GM18951 (cell line): ENCODE measurements around the gene MBD6.
A peak's percentile ranks its signal among the peaks of the same experiment; 100 is the strongest.
"Not testable (repeated sequence)": the region's sequence is repeated elsewhere in the genome, so short reads cannot be mapped to it uniquely, and the experiment has no call there.

Experiments
- POLR2A ChIP-seq: IDR thresholded peaks from 4 replicates; pipeline ENCODE4 v1.6.1; 2011; ENCODE audit warnings: mild to moderate bottlenecking; ENCODE audit not compliant: insufficient read length, insufficient read depth; ENCODE audit errors: extremely low read depth
- in situ Hi-C: fragments of 300-500 bp; cut with MboI; formaldehyde crosslinking; loops from one replicate; pipeline ENCODE4 v1.12.0; 2022; ENCODE audit warnings: low sequenced_read_pairs, mixed read lengths, inconsistent platforms; ENCODE audit not compliant: unreplicated experiment

The MBD6 gene

GRCh38 chr12:57515408-57515933, 7.2 kb upstream of the MBD6 start:
- in situ Hi-C loops = no loop called here
- no peak for TF ChIP-seq POLR2A

GRCh38 chr12:57515934-57516541, 6.6 kb upstream of the MBD6 start:
- in situ Hi-C loops = no loop called here
- TF ChIP-seq POLR2A = no peak

GRCh38 chr12:57516617-57517153, 5.9 kb upstream of the MBD6 start:
- in situ Hi-C loops = no loop called here
- TF ChIP-seq POLR2A = no peak

- TF ChIP-seq POLR2A = no peak
- in situ Hi-C loops = no loop called here
Observed at GRCh38 chr12:57517187-57517586, 5.4 kb upstream of the MBD6 start.

GRCh38 chr12:57517718-57518117, 4.9 kb upstream of the MBD6 start:
- in situ Hi-C loops = not testable (repeated sequence)

GRCh38 chr12:57518176-57518919, 4.3 kb upstream of the MBD6 start:
- no peak for TF ChIP-seq POLR2A
- in situ Hi-C loops = no loop called here

- in situ Hi-C loops = no loop called here
- no peak for TF ChIP-seq POLR2A
Observed at GRCh38 chr12:57518920-57519795, 3.5 kb upstream of the MBD6 start.

GRCh38 chr12:57519796-57520052, 2.9 kb upstream of the MBD6 start:
- in situ Hi-C loops = no loop called here
- no peak for TF ChIP-seq POLR2A

- peak; percentile 99 for TF ChIP-seq POLR2A
- in situ Hi-C loops = no loop called here
Observed at GRCh38 chr12:57520053-57520818, 2.4 kb upstream of the MBD6 start, which contains the start of gene DDIT3. DDIT3 (minus strand) TSS chr12:57520514; CDS start chr12:57517406, 3,108 bp downstream.

- in situ Hi-C loops = no loop called here
Observed at GRCh38 chr12:57521525-57522010, 1.1 kb upstream of the MBD6 start.

GRCh38 chr12:57522887-57523705, 472 bp downstream of the MBD6 start:
- in situ Hi-C loops = no loop called here
- no peak for TF ChIP-seq POLR2A

More at GRCh38 chr12:57521525-57522010, 1.1 kb upstream of the MBD6 start:
- TF ChIP-seq POLR2A = no peak
